Adrenal gland (tissue), 5 donors: Measurements from ENCODE around the gene SLAMF9.

Source experiments
- POLR2A ChIP-seq, 2 donors: fragments of 450-650 bp; IDR thresholded peaks; one replicate each; pipeline ENCODE4 v1.6.1; 2017; ENCODE audit warnings: antibody characterized with exemption in 2 of 2, mild to moderate bottlenecking in 2 of 2, moderate library complexity in 1 of 2
- TF ChIP-seq, protein P1 (sequence below), 6 experiments: fragments of 450-650 bp in 4 of 6; fragments of 200-600 bp in 2 of 6; sonication (generic) in 1 of 6; IDR thresholded peaks; 1 replicate in 5 of 6; 2 replicates in 1 of 6; pipeline versions ENCODE4 v1.5.1 to v1.8.0; 2016 to 2021; ENCODE audit warnings: antibody characterized with exemption in 6 of 6, mild to moderate bottlenecking in 2 of 6, moderate library complexity in 1 of 6
- donor health status: DM: no; HTN: no; CAD: no.

- no peak for TF ChIP-seq POLR2A (IDR thresholded peaks at IDR 0.05)
- TF ChIP-seq, protein P1, sequence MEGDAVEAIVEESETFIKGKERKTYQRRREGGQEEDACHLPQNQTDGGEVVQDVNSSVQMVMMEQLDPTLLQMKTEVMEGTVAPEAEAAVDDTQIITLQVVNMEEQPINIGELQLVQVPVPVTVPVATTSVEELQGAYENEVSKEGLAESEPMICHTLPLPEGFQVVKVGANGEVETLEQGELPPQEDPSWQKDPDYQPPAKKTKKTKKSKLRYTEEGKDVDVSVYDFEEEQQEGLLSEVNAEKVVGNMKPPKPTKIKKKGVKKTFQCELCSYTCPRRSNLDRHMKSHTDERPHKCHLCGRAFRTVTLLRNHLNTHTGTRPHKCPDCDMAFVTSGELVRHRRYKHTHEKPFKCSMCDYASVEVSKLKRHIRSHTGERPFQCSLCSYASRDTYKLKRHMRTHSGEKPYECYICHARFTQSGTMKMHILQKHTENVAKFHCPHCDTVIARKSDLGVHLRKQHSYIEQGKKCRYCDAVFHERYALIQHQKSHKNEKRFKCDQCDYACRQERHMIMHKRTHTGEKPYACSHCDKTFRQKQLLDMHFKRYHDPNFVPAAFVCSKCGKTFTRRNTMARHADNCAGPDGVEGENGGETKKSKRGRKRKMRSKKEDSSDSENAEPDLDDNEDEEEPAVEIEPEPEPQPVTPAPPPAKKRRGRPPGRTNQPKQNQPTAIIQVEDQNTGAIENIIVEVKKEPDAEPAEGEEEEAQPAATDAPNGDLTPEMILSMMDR (IDR thresholded peaks at IDR 0.05): no peak
Measured at GRCh38 chr1:159949123-159949522, 4.9 kb downstream of the SLAMF9 start.
